ENCODE data around the gene ZNF785.

The ZNF785 gene

GRCh38 chr16:30609926-30610839 lies 24.7 kb upstream of the ZNF785 start, which contains the start of gene ZNF689:
TSS of gene ZNF689 (minus strand) at chr16:30610389. CDS start at chr16:30610041, 348 bp downstream.
- peak; percentile 98 for DNase-seq (ENCODE audit: low spot score)
- TF ChIP-seq CTCF (IDR thresholded peaks at IDR 0.05; ENCODE audit: extremely low read depth, insufficient read depth, missing control alignments) = no peak
- in situ Hi-C loops (cut with MboI; ENCODE audit: low pct_unique_long_range_greater_than_20kb, low sequenced_read_pairs, unreplicated experiment) = loop anchor here (10.0 to 25.0 kb wide), 2 partner anchors 175 to 498 kb away; partner anchors contain the start of genes DCTPP1, GDPD3 and MAPK3

GRCh38 chr16:30609002-30609925 lies 23.8 kb upstream of the ZNF785 start:
- DNase-seq (ENCODE audit: low spot score) = peak; percentile 64
- no peak for TF ChIP-seq CTCF (IDR thresholded peaks at IDR 0.05; ENCODE audit: extremely low read depth, insufficient read depth, missing control alignments)
- in situ Hi-C loops (cut with MboI; ENCODE audit: low pct_unique_long_range_greater_than_20kb, low sequenced_read_pairs, unreplicated experiment) = loop anchor here (10.0 to 25.0 kb wide), 2 partner anchors 174 to 497 kb away; partner anchors contain the start of genes DCTPP1, GDPD3 and MAPK3

DNA sequence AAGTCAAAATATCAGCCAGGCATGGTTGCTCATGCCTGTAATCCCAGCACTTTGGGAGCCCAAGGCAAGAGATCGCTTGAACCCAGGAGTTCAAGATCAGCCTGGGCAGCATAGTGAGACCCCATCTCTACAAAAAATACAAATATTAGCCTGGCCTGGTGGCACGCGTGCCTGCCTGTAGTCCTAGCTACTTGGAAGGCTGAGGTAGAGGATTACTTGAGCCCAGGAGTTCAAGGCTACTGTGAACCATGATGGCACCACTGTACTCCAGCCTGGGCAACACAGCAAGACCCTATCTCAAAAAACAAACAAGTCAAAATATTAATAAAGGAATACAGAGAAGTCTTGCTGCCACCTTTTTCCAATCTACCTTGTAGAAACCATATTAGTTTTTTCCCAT lies 20.5 kb upstream of the ZNF785 start:
- no peak for DNase-seq (ENCODE audit: low spot score)
- in situ Hi-C loops (cut with MboI; ENCODE audit: low pct_unique_long_range_greater_than_20kb, low sequenced_read_pairs, unreplicated experiment) = loop anchor here (10.0 to 25.0 kb wide), 2 partner anchors 171 to 494 kb away; partner anchors contain the start of genes DCTPP1, GDPD3 and MAPK3
- no peak for TF ChIP-seq CTCF (IDR thresholded peaks at IDR 0.05; ENCODE audit: extremely low read depth, insufficient read depth, missing control alignments)

- DNase-seq (ENCODE audit: low spot score) = no peak
- in situ Hi-C loops (cut with MboI; ENCODE audit: low pct_unique_long_range_greater_than_20kb, low sequenced_read_pairs, unreplicated experiment) = loop anchor here (10.0 to 25.0 kb wide), 2 partner anchors 170 to 493 kb away; partner anchors contain the start of genes DCTPP1, GDPD3 and MAPK3
- TF ChIP-seq CTCF (IDR thresholded peaks at IDR 0.05; ENCODE audit: extremely low read depth, insufficient read depth, missing control alignments) = no peak
Measured at GRCh38 chr16:30605158-30605557, 19.7 kb upstream of the ZNF785 start.

- in situ Hi-C loops (cut with MboI; ENCODE audit: low pct_unique_long_range_greater_than_20kb, low sequenced_read_pairs, unreplicated experiment) = loop anchor here (10.0 to 25.0 kb wide), 2 partner anchors 170 to 492 kb away; partner anchors contain the start of genes DCTPP1, GDPD3 and MAPK3
- no peak for DNase-seq (ENCODE audit: low spot score)
- no peak for TF ChIP-seq CTCF (IDR thresholded peaks at IDR 0.05; ENCODE audit: extremely low read depth, insufficient read depth, missing control alignments)
Measured at GRCh38 chr16:30604316-30604947, 18.9 kb upstream of the ZNF785 start.
